ENCODE results near the gene VCPKMT.

DNA sequence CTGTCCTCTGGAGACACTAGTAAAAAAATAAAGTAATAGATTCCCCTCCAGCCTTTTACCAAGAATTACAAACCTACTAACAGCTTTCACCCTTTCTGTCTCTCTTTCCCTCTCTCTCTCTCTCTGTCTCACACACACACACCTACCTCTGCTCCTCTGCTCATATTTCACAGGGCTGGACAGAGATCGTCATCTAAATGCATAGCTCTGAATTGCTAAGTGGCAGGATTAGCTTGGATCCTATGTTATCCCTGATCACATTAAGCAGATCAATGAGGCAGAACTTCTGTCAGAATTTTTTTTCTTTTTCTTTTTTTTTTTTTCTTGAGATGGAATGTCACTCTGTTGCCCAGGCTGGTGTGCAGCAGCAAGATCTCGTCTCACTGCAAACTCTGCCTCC, 22.9 kb downstream of the VCPKMT start:
- TF ChIP-seq EZH2 (IDR thresholded peaks at IDR 0.05; ENCODE audit: borderline replicate concordance, insufficient read depth, low read length, poor library complexity, severe bottlenecking) = no peak
- TF ChIP-seq, protein P1, sequence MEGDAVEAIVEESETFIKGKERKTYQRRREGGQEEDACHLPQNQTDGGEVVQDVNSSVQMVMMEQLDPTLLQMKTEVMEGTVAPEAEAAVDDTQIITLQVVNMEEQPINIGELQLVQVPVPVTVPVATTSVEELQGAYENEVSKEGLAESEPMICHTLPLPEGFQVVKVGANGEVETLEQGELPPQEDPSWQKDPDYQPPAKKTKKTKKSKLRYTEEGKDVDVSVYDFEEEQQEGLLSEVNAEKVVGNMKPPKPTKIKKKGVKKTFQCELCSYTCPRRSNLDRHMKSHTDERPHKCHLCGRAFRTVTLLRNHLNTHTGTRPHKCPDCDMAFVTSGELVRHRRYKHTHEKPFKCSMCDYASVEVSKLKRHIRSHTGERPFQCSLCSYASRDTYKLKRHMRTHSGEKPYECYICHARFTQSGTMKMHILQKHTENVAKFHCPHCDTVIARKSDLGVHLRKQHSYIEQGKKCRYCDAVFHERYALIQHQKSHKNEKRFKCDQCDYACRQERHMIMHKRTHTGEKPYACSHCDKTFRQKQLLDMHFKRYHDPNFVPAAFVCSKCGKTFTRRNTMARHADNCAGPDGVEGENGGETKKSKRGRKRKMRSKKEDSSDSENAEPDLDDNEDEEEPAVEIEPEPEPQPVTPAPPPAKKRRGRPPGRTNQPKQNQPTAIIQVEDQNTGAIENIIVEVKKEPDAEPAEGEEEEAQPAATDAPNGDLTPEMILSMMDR (IDR thresholded peaks at IDR 0.05; ENCODE audit: poor library complexity, severe bottlenecking) = no peak
- no peak for TF ChIP-seq EP300 (conservative IDR thresholded peaks at IDR 0.05; ENCODE audit: poor library complexity, severe bottlenecking)
- TF ChIP-seq, protein P2, sequence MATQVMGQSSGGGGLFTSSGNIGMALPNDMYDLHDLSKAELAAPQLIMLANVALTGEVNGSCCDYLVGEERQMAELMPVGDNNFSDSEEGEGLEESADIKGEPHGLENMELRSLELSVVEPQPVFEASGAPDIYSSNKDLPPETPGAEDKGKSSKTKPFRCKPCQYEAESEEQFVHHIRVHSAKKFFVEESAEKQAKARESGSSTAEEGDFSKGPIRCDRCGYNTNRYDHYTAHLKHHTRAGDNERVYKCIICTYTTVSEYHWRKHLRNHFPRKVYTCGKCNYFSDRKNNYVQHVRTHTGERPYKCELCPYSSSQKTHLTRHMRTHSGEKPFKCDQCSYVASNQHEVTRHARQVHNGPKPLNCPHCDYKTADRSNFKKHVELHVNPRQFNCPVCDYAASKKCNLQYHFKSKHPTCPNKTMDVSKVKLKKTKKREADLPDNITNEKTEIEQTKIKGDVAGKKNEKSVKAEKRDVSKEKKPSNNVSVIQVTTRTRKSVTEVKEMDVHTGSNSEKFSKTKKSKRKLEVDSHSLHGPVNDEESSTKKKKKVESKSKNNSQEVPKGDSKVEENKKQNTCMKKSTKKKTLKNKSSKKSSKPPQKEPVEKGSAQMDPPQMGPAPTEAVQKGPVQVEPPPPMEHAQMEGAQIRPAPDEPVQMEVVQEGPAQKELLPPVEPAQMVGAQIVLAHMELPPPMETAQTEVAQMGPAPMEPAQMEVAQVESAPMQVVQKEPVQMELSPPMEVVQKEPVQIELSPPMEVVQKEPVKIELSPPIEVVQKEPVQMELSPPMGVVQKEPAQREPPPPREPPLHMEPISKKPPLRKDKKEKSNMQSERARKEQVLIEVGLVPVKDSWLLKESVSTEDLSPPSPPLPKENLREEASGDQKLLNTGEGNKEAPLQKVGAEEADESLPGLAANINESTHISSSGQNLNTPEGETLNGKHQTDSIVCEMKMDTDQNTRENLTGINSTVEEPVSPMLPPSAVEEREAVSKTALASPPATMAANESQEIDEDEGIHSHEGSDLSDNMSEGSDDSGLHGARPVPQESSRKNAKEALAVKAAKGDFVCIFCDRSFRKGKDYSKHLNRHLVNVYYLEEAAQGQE (IDR thresholded peaks at IDR 0.05; ENCODE audit: borderline replicate concordance) = no peak
- TF ChIP-seq SMC3 (conservative IDR thresholded peaks at IDR 0.05; ENCODE audit: poor library complexity) = no peak
- no peak for TF ChIP-seq POLR2AphosphoS5 (IDR thresholded peaks at IDR 0.05)
- no peak for TF ChIP-seq MXI1 (conservative IDR thresholded peaks at IDR 0.05; ENCODE audit: poor library complexity, severe bottlenecking)
